Vagina (tissue), 2 donors: Measurements from ENCODE around the gene TIE1. TPM values are rescaled to one million over a fixed set of nuclear protein-coding genes. Genes with fewer than 3 reads are reported as not detected.

ENCODE experiments used
- DNase-seq, 2 donors: peaks; one replicate each; pipeline ENCODE4 v3.0.0-alpha.2; 2017; ENCODE audit errors: extremely low spot score in 2 of 2
- H3K27ac ChIP-seq: fragments of 200-600 bp; sonication (generic); one replicate; pipeline ENCODE4 v1.5.1; 2019
- H3K27me3 ChIP-seq: fragments of 200-600 bp; sonication (generic); one replicate; pipeline ENCODE4 v1.5.1; 2019
- H3K36me3 ChIP-seq, 2 donors: fragments of 200-600 bp; sonication (generic); one replicate each; pipeline ENCODE4 v1.5.1; 2017 to 2019
- H3K4me1 ChIP-seq: fragments of 200-600 bp; sonication (generic); one replicate; pipeline ENCODE4 v1.5.1; 2019
- H3K4me3 ChIP-seq, 2 donors: fragments of 200-600 bp; sonication (generic); 1 replicate in 1 of 2; 2 replicates in 1 of 2; pipeline ENCODE4 v1.5.1; 2016 to 2019
- H3K9me3 ChIP-seq: fragments of 200-600 bp; sonication (generic); one replicate; pipeline ENCODE4 v1.5.1; 2019
- POLR2A ChIP-seq, 2 donors: fragments of 450-650 bp; IDR thresholded peaks; one replicate each; pipeline ENCODE4 v1.6.1; 2017; ENCODE audit warnings: antibody characterized with exemption in 2 of 2, mild to moderate bottlenecking in 2 of 2, moderate library complexity in 2 of 2
- POLR2AphosphoS5 ChIP-seq, 2 donors: sonication (generic); formaldehyde crosslinking; IDR thresholded peaks; one replicate each; pipeline ENCODE4 v1.9.0; 2017; ENCODE audit warnings: antibody characterized with exemption in 2 of 2, mild to moderate bottlenecking in 2 of 2, low read depth in 1 of 2; ENCODE audit not compliant: insufficient read depth in 1 of 2
- intact Hi-C: fragments of 100-400 bp; cut with DNase I; formaldehyde crosslinking; loops from one replicate; pipeline ENCODE4 v1.15.1; 2023
- total RNA-seq: library from RNA; depleted of rRNA; stranded (reverse); fragments of >200 nt; gene quantifications from one replicate; pipeline ENCODE4 v1.2.3, GENCODE V29; 2016
- TF ChIP-seq, protein P1 (sequence below), 3 experiments: fragments of 450-650 bp in 2 of 3; fragments of 200-600 bp in 1 of 3; sonication (generic) in 1 of 3; IDR thresholded peaks; one replicate each; pipeline ENCODE4 v1.5.1; 2017 to 2019; ENCODE audit warnings: antibody characterized with exemption in 3 of 3, mild to moderate bottlenecking in 2 of 3, moderate library complexity in 2 of 3

TIE1 gene
- total RNA-seq, 1 donor from 2014 or later, result 36.1 TPM

DNA sequence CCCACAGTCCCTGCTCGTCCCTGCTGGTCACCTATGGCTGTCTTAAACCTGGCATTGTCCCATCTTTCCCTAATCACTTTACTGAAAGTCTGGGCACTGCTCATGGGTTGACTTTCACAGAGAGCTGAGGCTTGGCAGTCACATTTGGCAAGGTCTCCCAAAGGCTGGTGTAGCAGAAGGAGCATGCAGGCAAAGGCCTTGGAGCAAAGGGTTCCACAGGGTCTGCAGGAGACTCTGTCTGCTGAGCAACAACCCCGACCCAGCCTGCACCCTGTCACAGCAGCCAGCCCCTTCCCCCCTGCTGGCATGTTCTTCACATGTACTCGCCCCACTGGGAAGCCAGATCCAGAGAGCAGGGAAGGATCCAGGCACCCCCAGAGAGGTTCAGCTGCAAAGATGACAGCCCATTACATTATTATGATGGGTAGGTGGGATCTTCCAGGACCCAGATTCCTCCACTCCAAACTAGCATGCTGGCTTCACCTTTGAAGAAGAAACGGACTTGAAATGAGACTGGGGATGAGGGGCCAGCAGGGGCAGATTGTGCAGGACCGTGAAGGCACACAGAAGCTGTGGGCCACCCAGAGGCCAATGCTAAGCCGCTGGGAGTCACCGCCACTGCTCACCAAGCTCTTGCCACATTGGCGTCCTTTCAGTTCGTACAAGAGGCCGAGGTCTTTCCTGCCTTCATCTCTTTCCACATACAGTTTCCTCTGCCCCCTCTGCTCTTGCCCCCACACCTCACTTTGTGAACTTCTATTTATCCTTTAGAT is 45.2 kb upstream of the TIE1 start:
- intact Hi-C loops, result no loop called here
- no peaks in the 10 kb centered on the region for H3K36me3 ChIP-seq
- H3K27me3 ChIP-seq, result no peaks in the 10 kb centered on the region
- no peak for TF ChIP-seq POLR2AphosphoS5 (IDR thresholded peaks at IDR 0.05; ENCODE audit: insufficient read depth in 1 of 2, low read depth in 1 of 2)
- no peak for TF ChIP-seq POLR2A (IDR thresholded peaks at IDR 0.05)
- TF ChIP-seq, protein P1, sequence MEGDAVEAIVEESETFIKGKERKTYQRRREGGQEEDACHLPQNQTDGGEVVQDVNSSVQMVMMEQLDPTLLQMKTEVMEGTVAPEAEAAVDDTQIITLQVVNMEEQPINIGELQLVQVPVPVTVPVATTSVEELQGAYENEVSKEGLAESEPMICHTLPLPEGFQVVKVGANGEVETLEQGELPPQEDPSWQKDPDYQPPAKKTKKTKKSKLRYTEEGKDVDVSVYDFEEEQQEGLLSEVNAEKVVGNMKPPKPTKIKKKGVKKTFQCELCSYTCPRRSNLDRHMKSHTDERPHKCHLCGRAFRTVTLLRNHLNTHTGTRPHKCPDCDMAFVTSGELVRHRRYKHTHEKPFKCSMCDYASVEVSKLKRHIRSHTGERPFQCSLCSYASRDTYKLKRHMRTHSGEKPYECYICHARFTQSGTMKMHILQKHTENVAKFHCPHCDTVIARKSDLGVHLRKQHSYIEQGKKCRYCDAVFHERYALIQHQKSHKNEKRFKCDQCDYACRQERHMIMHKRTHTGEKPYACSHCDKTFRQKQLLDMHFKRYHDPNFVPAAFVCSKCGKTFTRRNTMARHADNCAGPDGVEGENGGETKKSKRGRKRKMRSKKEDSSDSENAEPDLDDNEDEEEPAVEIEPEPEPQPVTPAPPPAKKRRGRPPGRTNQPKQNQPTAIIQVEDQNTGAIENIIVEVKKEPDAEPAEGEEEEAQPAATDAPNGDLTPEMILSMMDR (IDR thresholded peaks at IDR 0.05), result no peak
- no peak overlapping the region for H3K4me3 ChIP-seq
- peak in 1 of 2 donors; percentile 40 for DNase-seq
- H3K4me1 ChIP-seq, result no peaks in the 10 kb centered on the region
- H3K9me3 ChIP-seq, result no peaks in the 10 kb centered on the region
- H3K27ac ChIP-seq, result no peak overlapping the region

DNA sequence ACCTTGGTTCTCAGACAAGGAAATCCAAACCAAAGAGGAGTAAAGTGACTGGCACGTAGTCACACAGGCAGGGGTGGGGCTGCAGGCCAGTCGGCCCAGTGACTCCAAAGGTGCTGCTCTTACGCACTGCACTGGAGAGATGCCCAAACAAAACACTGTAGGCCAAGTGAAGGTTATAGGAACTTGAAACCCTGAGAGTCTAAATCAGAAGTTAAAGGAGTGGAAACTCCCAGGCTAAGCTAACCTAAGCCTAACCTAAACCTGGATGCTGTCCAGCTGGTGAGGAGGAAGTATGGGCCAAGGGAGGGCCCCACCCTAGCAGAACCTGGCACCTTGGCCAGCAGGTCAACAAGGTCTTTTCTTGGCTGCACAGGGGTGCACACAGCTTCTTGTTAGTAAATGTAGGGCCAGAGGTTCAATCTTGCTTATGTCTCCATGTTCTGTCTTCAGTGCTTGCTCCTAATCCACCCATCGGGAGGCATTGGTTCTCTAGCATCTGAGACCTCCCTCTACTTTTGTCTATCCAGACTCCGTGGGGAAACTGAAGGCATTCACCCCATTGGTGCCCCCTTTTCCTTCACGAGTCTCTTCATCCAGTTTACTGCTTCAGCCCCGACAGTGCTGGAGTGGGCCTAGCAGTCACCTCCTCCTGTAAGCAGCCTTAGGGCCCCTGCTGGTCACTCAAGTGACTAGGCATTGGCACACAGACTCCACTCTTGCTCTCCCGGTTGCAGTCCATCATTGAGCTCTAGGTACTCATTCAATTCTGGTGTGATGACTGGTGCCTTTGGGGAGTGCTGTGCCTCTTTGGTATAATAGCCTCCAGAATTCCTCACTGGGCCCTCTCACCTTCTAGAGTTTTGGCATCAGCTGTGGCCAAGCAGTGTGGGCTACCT is 43.9 kb upstream of the TIE1 start:
- no peaks in the 10 kb centered on the region for H3K36me3 ChIP-seq
- H3K27ac ChIP-seq, result no peak overlapping the region
- intact Hi-C loops, result no loop called here
- H3K27me3 ChIP-seq, result no peaks in the 10 kb centered on the region
- H3K9me3 ChIP-seq, result no peaks in the 10 kb centered on the region
- TF ChIP-seq, protein P1 (IDR thresholded peaks at IDR 0.05), result no peak
- TF ChIP-seq POLR2AphosphoS5 (IDR thresholded peaks at IDR 0.05; ENCODE audit: insufficient read depth in 1 of 2, low read depth in 1 of 2), result no peak
- H3K4me3 ChIP-seq, result no peak overlapping the region
- DNase-seq, result peak in 1 of 2 donors; percentile 62
- H3K4me1 ChIP-seq, result no peaks in the 10 kb centered on the region

DNA sequence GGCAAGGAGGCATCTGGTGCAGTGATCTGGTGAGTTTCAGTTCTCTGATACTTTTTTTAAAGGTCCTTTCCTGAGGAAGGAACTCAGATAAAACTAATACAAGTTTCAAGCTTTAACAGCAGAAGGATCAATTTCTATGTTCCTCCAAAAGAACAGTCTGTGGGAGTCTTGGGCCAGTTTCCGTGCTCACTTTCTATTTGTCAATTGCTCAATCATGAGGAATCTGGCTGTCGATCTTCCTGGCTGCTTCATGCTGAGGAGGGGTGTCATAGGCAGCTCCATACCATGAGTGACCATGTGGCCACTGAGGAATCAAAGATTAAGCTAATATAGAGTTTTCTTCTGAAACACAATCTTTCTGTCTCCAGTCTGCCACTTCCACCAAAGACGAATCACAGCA is 42.4 kb upstream of the TIE1 start:
- intact Hi-C loops, result no loop called here
- no peaks in the 10 kb centered on the region for H3K9me3 ChIP-seq
- no peak for DNase-seq
- no peaks in the 10 kb centered on the region for H3K4me1 ChIP-seq
- H3K27ac ChIP-seq, result no peak overlapping the region
- no peaks in the 10 kb centered on the region for H3K36me3 ChIP-seq
- TF ChIP-seq POLR2A (IDR thresholded peaks at IDR 0.05) (no peak), POLR2AphosphoS5 (IDR thresholded peaks at IDR 0.05; ENCODE audit: insufficient read depth in 1 of 2, low read depth in 1 of 2) (no peak)
- TF ChIP-seq, protein P1 (IDR thresholded peaks at IDR 0.05), result no peak
- H3K4me3 ChIP-seq, result no peak overlapping the region
- no peaks in the 10 kb centered on the region for H3K27me3 ChIP-seq

DNA sequence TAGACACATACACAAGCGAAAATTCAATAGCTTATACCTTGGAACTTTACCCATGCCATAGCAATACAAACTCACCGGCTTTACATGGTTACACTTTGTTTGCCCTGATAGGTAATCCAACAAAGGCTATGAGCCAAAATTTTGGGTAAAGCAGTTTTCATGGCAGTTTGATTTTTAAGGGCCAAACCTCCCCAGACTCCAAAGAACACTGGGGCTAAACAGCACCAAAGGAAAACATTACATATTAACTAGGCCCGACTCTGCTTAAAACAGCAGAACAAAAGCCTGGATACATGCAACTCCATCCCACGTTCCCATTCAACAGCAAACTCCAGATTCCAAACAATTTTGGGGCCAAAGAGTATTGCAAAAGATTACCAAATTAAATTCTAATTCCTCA is 35.4 kb upstream of the TIE1 start:
- Histone ChIP-seq H3K9me3 (no peaks in the 10 kb centered on the region), H3K27ac (no peak overlapping the region), H3K4me3 (no peak overlapping the region), H3K27me3 (no peaks in the 10 kb centered on the region), H3K4me1 (peaks cover 4% of the 10 kb centered on the region), H3K36me3 (no peaks in the 10 kb centered on the region)
- TF ChIP-seq, protein P1 (IDR thresholded peaks at IDR 0.05), result no peak
- TF ChIP-seq POLR2AphosphoS5 (IDR thresholded peaks at IDR 0.05; ENCODE audit: insufficient read depth in 1 of 2, low read depth in 1 of 2), result no peak
- no peak for TF ChIP-seq POLR2A (IDR thresholded peaks at IDR 0.05)
- intact Hi-C loops, result no loop called here
- no peak for DNase-seq
